Right lobe of liver (tissue), 6 donors: Measurements from ENCODE around the gene RFESD. TPM values are rescaled to one million over a fixed set of nuclear protein-coding genes. Genes with fewer than 3 reads are reported as not detected.

Experiments used
- ATAC-seq, 4 donors: fragments of 200-7000 bp; cut with Tn5 transposase; one replicate each; pipeline ENCODE4 v1.9.1; 2020; ENCODE audit warnings: mild to moderate bottlenecking in 4 of 4, moderate library complexity in 4 of 4
- DNase-seq, 3 donors: peaks; one replicate each; pipeline ENCODE4 v3.0.0-alpha.2; 2020
- H3K27ac ChIP-seq, 3 donors: fragments of 200-600 bp; one replicate each; pipeline ENCODE4 v1.8.0; 2022
- H3K27me3 ChIP-seq, 2 donors: fragments of 200-600 bp; one replicate each; pipeline ENCODE4 v1.8.0; 2022
- H3K36me3 ChIP-seq, 4 donors: fragments of 200-600 bp; sonication (generic) in 1 of 4; one replicate each; pipeline versions ENCODE4 v1.5.1 to v1.8.0; 2017 to 2022; ENCODE audit warnings: control low read depth in 1 of 4
- H3K4me1 ChIP-seq, 4 donors: fragments of 200-600 bp; sonication (generic) in 1 of 4; one replicate each; pipeline versions ENCODE4 v1.5.1 to v1.8.0; 2017 to 2022; ENCODE audit warnings: control low read depth in 1 of 4
- H3K4me3 ChIP-seq, 3 donors: fragments of 200-600 bp; one replicate each; pipeline ENCODE4 v1.8.0; 2022
- H3K9me3 ChIP-seq, 4 donors: fragments of 200-600 bp; sonication (generic) in 1 of 4; one replicate each; pipeline versions ENCODE4 v1.5.1 to v1.8.0; 2017 to 2022; ENCODE audit warnings: control low read depth in 1 of 4
- POLR2A ChIP-seq: fragments of 450-650 bp; IDR thresholded peaks from one replicate; pipeline ENCODE4 v1.6.1; 2017; ENCODE audit warnings: antibody characterized with exemption, mild to moderate bottlenecking
- WGBS: methylation state at CpG from one replicate; pipeline ENCODE4 v1.1.6; 2018; ENCODE audit warnings: low coverage, low lambda C conversion rate; ENCODE audit not compliant: insufficient coverage; ENCODE audit errors: missing lambda C conversion rate; 5-methylcytosine and 5-hydroxymethylcytosine counted together
- intact Hi-C, 2 donors: fragments of 100-400 bp; cut with DNase I; formaldehyde crosslinking; loops; one replicate each; pipeline versions ENCODE4 v1.11.2 to v1.14.1; 2022
- total RNA-seq, 6 experiments: library from RNA; depleted of rRNA in 2 of 6; stranded (reverse); fragments of >200 nt in 2 of 6; fragmentation: NEBNext Ultra II Directional in 3 of 6; extraction: Animal tissue kit (Norgen Biotek cat#: 25700) in 3 of 6; gene quantifications; one replicate each; pipeline versions ENCODE4 v1.1.0 to v1.2.4, GENCODE V29; 2016 to 2023
- TF ChIP-seq, protein P1 (sequence below), 4 donors: fragments of 200-600 bp in 3 of 4; fragments of 450-650 bp in 1 of 4; IDR thresholded peaks; one replicate each; pipeline versions ENCODE4 v1.5.1 to v1.8.0; 2016 to 2022; ENCODE audit warnings: antibody characterized with exemption in 4 of 4, mild to moderate bottlenecking in 2 of 4
- donor health status: DM: no; HTN: yes; CAD: no.
- donor health status: DM: no; HTN: no; CAD: no.
- donor health status: DM: no; HTN: no; CAD: no.
- donor health status: DM: no; HTN: yes; CAD: no.
- donor health status: DM: no; HTN: yes; CAD: no.

Gene RFESD
- total RNA-seq, 6 experiments from 2014 or later, result 0.56 to 2.2 (median 1.6) TPM

GRCh38 chr5:95624368-95624767 is 22.2 kb upstream of the RFESD start:
- 100% methylated on average over 2 of the region's 2 CpGs for WGBS
- H3K4me1 ChIP-seq, result peaks cover 0 to 18% (median 4%) of the 10 kb centered on the region in 4 donors
- H3K27me3 ChIP-seq, result no peaks in the 10 kb centered on the region
- no peak overlapping the region for H3K4me3 ChIP-seq
- no peaks in the 10 kb centered on the region for H3K9me3 ChIP-seq
- DNase-seq, result no peak
- H3K36me3 ChIP-seq, result no peaks in the 10 kb centered on the region
- TF ChIP-seq, protein P1, sequence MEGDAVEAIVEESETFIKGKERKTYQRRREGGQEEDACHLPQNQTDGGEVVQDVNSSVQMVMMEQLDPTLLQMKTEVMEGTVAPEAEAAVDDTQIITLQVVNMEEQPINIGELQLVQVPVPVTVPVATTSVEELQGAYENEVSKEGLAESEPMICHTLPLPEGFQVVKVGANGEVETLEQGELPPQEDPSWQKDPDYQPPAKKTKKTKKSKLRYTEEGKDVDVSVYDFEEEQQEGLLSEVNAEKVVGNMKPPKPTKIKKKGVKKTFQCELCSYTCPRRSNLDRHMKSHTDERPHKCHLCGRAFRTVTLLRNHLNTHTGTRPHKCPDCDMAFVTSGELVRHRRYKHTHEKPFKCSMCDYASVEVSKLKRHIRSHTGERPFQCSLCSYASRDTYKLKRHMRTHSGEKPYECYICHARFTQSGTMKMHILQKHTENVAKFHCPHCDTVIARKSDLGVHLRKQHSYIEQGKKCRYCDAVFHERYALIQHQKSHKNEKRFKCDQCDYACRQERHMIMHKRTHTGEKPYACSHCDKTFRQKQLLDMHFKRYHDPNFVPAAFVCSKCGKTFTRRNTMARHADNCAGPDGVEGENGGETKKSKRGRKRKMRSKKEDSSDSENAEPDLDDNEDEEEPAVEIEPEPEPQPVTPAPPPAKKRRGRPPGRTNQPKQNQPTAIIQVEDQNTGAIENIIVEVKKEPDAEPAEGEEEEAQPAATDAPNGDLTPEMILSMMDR (IDR thresholded peaks at IDR 0.05), result no peak
- no peak for TF ChIP-seq POLR2A
- no peak overlapping the region for H3K27ac ChIP-seq
- intact Hi-C loops, result no loop called here
- ATAC-seq, result no peak

DNA sequence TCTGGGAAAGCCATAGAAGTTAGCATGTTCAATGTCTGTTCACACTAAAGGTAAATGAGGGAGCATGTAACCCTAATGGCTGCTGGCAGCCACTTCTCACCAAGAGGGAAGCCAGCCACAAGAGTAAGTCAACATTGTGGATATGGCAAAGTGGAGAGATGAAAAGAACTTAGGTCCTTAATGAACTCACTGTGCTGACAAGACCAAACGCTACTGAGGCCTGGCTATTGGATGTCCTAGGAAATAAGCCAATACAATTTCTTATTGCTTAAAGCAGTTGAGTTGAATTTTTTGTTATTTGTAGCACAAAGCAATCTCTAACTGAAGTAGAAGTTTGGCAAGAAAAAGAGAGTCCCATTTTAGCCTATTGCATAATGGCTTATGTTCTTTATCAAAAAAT is 19.9 kb upstream of the RFESD start:
- 90% methylated on average over 1 of the region's 1 CpG for WGBS
- no peaks in the 10 kb centered on the region for H3K9me3 ChIP-seq
- intact Hi-C loops, result no loop called here

GRCh38 chr5:95627971-95628810 is 18.4 kb upstream of the RFESD start:
- ATAC-seq (no peak), DNase-seq (no peak)
- Histone ChIP-seq H3K4me1 (no peaks in the 10 kb centered on the region), H3K9me3 (no peaks in the 10 kb centered on the region), H3K27me3 (no peaks in the 10 kb centered on the region), H3K4me3 (no peak overlapping the region), H3K27ac (no peak overlapping the region), H3K36me3 (no peaks in the 10 kb centered on the region)
- intact Hi-C loops, result no loop called here
- 61% methylated on average over 3 of the region's 4 CpGs for WGBS
- no peak for TF ChIP-seq POLR2A
- TF ChIP-seq, protein P1 (IDR thresholded peaks at IDR 0.05), result no peak

More for the DNA sequence above, 19.9 kb upstream of the RFESD start:
- Histone ChIP-seq H3K27me3 (no peaks in the 10 kb centered on the region), H3K4me3 (no peak overlapping the region), H3K4me1 (peaks cover 0 to 5% (median 1%) of the 10 kb centered on the region in 4 donors), H3K36me3 (no peaks in the 10 kb centered on the region), H3K27ac (no peak overlapping the region)
- no peak for TF ChIP-seq POLR2A
- TF ChIP-seq, protein P1 (IDR thresholded peaks at IDR 0.05), result no peak
- ATAC-seq (no peak), DNase-seq (no peak)

DNA sequence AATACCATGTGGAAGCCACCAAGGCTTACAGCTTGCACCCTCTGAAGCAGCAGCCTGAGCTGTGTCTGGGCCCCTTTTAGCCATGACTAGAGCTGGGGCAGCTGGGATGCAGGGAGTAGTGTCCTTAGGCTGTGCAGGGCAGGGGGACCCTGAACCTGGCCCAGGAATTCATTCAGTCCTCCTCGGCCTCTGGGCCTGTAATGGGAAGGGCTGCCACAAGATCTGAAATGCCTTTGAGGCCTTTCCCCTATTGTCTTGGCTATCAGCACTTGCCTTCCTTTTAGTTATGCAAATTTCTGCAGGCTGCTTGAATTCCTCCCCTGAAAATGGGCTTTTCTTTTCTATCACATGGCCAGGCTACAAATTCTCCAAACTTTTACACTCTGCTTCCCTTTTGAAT is 17.6 kb upstream of the RFESD start:
- WGBS, result no CpG with 5 or more reads among the region's 1 CpG
- H3K36me3 ChIP-seq, result no peaks in the 10 kb centered on the region
- no peak for TF ChIP-seq POLR2A
- TF ChIP-seq, protein P1 (IDR thresholded peaks at IDR 0.05), result no peak
- no peaks in the 10 kb centered on the region for H3K4me1 ChIP-seq
- no peak overlapping the region for H3K4me3 ChIP-seq
- no peak for ATAC-seq
- DNase-seq, result no peak
- intact Hi-C loops, result no loop called here
- H3K27ac ChIP-seq, result no peak overlapping the region
- H3K9me3 ChIP-seq, result no peaks in the 10 kb centered on the region
- H3K27me3 ChIP-seq, result no peaks in the 10 kb centered on the region
